HepG2 (cell line): ENCODE data around the gene PHIP. TPM values are rescaled to one million over a fixed set of nuclear protein-coding genes. Genes with fewer than 3 reads are reported as not detected.

Source experiments
- ATAC-seq: fragments of 200-7000 bp; cut with Tn5 transposase; 3 replicates; pipeline ENCODE4 v1.9.1; 2020; ENCODE audit warnings: mild to moderate bottlenecking, moderate library complexity
- BruUV-seq: library from RNA; stranded (reverse); fragments of 400-500 nt; replicated peaks from 2 replicates; lab custom pipeline; 2021; lab: Mats Ljungman, UMichigan
- CTCF ChIA-PET: fragments of 300-600 bp; formaldehyde crosslinking; extraction: SDS; loops from one replicate; lab custom pipeline; 2021; ENCODE audit warnings: low total read pairs, inconsistent platforms, low intra/inter-chr PET ratio; lab: Yijun Ruan, JAX
- POLR2A ChIA-PET: fragments of 350-600 bp; sonication (Branson Sonifier 250); formaldehyde crosslinking; loops from one replicate; lab custom pipeline; 2020; ENCODE audit warnings: antibody characterized with exemption, inconsistent platforms; lab: Yijun Ruan, JAX
- DNase-seq: peaks from one replicate; pipeline ENCODE4 v3.0.0-alpha.2; 2015; ENCODE audit warnings: low spot score
- FAIRE-seq: peaks from 3 replicates; lab custom pipeline; 2011; peaks lifted over from hg19 to GRCh38; lab: Jason Lieb, UNC
- H2AFZ ChIP-seq: one replicate; pipeline ENCODE4 v1.6.1; 2011; ENCODE audit warnings: low read length, inconsistent platforms
- H3K27ac ChIP-seq: fragments of 300-600 bp; 3 replicates; pipeline ENCODE4 v1.8.0; 2011; ENCODE audit warnings: mixed run types, mild to moderate bottlenecking, mixed read lengths, low read length, inconsistent platforms; ENCODE audit not compliant: insufficient read depth; ENCODE audit errors: extremely low read length
- H3K27me3 ChIP-seq, 2 experiments: fragments of 200-600 bp in 1 of 2; 2 replicates in 1 of 2; 3 replicates in 1 of 2; pipeline versions ENCODE4 v1.6.0 to v1.8.0; 2011; ENCODE audit warnings: low read length in 2 of 2, mild to moderate bottlenecking in 2 of 2, moderate library complexity in 2 of 2, inconsistent platforms in 1 of 2; ENCODE audit not compliant: insufficient read depth in 2 of 2, control insufficient read depth in 1 of 2
- H3K36me3 ChIP-seq, 2 experiments: fragments of 200-600 bp in 1 of 2; replicated peaks in 1 of 2; 2 replicates in 1 of 2; 3 replicates in 1 of 2; pipeline versions ENCODE4 v1.5.1 to v1.8.0; 2011; ENCODE audit warnings: low read length in 2 of 2, inconsistent platforms in 1 of 2; ENCODE audit not compliant: insufficient read depth in 2 of 2, control insufficient read depth in 1 of 2
- H3K4me1 ChIP-seq: 2 replicates; pipeline ENCODE4 v1.5.1; 2012; ENCODE audit warnings: low read length, inconsistent platforms; ENCODE audit not compliant: insufficient read depth
- H3K4me2 ChIP-seq: 2 replicates; pipeline ENCODE4 v1.6.0; 2011; ENCODE audit warnings: low read depth, low read length, inconsistent platforms
- H3K4me3 ChIP-seq, 3 experiments: fragments of 200-600 bp in 1 of 3; sonication (generic), shearing (Covaris generic) in 1 of 3; replicated peaks in 1 of 3; 2 replicates each; pipeline ENCODE4 v1.5.1; 2011 to 2016; ENCODE audit warnings: low read length in 3 of 3, inconsistent platforms in 2 of 3, low read depth in 2 of 3, mild to moderate bottlenecking in 2 of 3, control low read depth in 1 of 3, mixed read lengths in 1 of 3; ENCODE audit not compliant: insufficient read depth in 1 of 3
- H3K79me2 ChIP-seq: one replicate; pipeline ENCODE4 v1.6.1; 2011; ENCODE audit warnings: low read length, inconsistent platforms; ENCODE audit not compliant: insufficient read depth
- H3K9ac ChIP-seq: 2 replicates; pipeline ENCODE4 v1.6.0; 2011; ENCODE audit warnings: mild to moderate bottlenecking, low read depth, low read length, inconsistent platforms; ENCODE audit not compliant: insufficient read depth
- H3K9me3 ChIP-seq: 2 replicates; pipeline ENCODE4 v1.5.1; 2012; ENCODE audit warnings: mild to moderate bottlenecking, low read length
- H4K20me1 ChIP-seq: 2 replicates; pipeline ENCODE4 v1.6.0; 2011; ENCODE audit warnings: inconsistent platforms, mild to moderate bottlenecking, low read length, moderate library complexity; ENCODE audit not compliant: insufficient read depth
- AFF4 ChIP-seq: sonication (generic); formaldehyde crosslinking; IDR thresholded peaks from 2 replicates; pipeline ENCODE4 v1.4.0; 2020; ENCODE audit warnings: missing genetic modification reagents
- NFE2L1 ChIP-seq: sonication (generic); formaldehyde crosslinking; IDR thresholded peaks from 2 replicates; pipeline ENCODE4 v1.4.0; 2020; ENCODE audit warnings: missing genetic modification reagents, mild to moderate bottlenecking, borderline replicate concordance
- THAP7 ChIP-seq: sonication (generic); formaldehyde crosslinking; IDR thresholded peaks from 2 replicates; pipeline ENCODE4 v1.8.1; 2023; ENCODE audit warnings: mild to moderate bottlenecking, missing genetic modification reagents
- ZNF577 ChIP-seq: sonication (generic); formaldehyde crosslinking; IDR thresholded peaks from 2 replicates; pipeline ENCODE4 v1.4.0; 2020; ENCODE audit warnings: mild to moderate bottlenecking, low read depth, missing genetic modification reagents, borderline replicate concordance
- ZNF597 ChIP-seq: sonication (generic); formaldehyde crosslinking; IDR thresholded peaks from 2 replicates; pipeline ENCODE4 v1.5.0; 2020; ENCODE audit warnings: missing genetic modification reagents
- ZNF678 ChIP-seq: sonication (generic); formaldehyde crosslinking; IDR thresholded peaks from 2 replicates; pipeline ENCODE4 v1.4.0; 2020; ENCODE audit warnings: mild to moderate bottlenecking, missing genetic modification reagents
- WGBS: methylation state at CpG from one replicate; pipeline ENCODE4 v1.1.6; 2017; ENCODE audit warnings: low lambda C conversion rate; 5-methylcytosine and 5-hydroxymethylcytosine counted together
- in situ Hi-C: cut with HindIII; loops from 2 replicates; pipeline ENCODE4 v1.10.0; 2017; ENCODE audit warnings: low pct_unique_long_range_greater_than_20kb; ENCODE audit not compliant: extremely low pct_ligation_motif_present
- intact Hi-C: fragments of 100-400 bp; cut with micrococcal nuclease; formaldehyde crosslinking; loops from one replicate; pipeline ENCODE4 v1.10.0; 2022; ENCODE audit not compliant: unreplicated experiment
- polyA plus RNA-seq, 8 experiments: library from polyadenylated mRNA; depleted of rRNA in 3 of 8; stranded (reverse) in 7 of 8; unstranded in 1 of 8; fragments of >200 nt; fragmentation: Illumina TruSeq in 4 of 8; extraction: Trizol in 4 of 8; gene quantifications; 2 replicates each; pipeline versions ENCODE4 v1.2.1 to v1.2.3, GENCODE V29; 2011 to 2016; ENCODE audit warnings: low read depth in 4 of 8, missing spikeins in 1 of 8, mixed read lengths in 1 of 8; ENCODE audit not compliant: insufficient read depth in 1 of 8
- total RNA-seq, 5 experiments: library from RNA; depleted of rRNA; stranded (reverse); fragments of >200 nt; fragmentation: Illumina TruSeq; extraction: Trizol; gene quantifications; 2 replicates each; pipeline ENCODE4 v1.2.3, GENCODE V29; 2016; ENCODE audit warnings: low read depth in 1 of 5

The PHIP gene
- total and polyA plus RNA-seq, 2 of the 13 experiments (the other 11 are each of a cell fraction or from before 2014, with no cell fraction given): 6.5 to 23.5 TPM

DNA sequence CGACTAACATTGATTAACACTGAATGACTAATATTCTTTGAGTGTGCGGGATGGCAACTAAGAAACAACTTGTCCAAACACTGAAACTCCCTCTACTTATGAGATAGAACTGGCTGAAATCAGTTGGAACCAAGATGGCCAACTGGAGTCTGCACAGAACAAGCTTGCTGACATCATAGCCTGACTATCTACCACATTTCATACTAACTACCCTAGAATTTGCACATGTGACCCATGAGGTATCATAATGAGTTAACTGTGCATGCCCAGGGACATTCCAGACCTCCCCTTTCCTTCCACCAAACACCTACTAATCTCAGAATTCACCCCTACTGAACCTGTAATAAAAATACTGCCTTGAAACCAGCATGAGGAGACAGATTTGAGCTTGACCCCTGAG, 43.2 kb downstream of the PHIP start (continued):
- TF ChIP-seq NFE2L1 (CRISPR knock-in tag) (no peak), ZNF577 (no peak), THAP7 (CRISPR knock-in tag) (no peak), ZNF597 (CRISPR knock-in tag) (no peak)

GRCh38 chr6:79033279-79033678, 44.8 kb downstream of the PHIP start:
- no TSS peak for BruUV-seq
- no peak overlapping the region for H2AFZ ChIP-seq
- H3K79me2 ChIP-seq: peaks cover 23% of the 10 kb centered on the region
- ChIA-PET CTCF (no interaction called here), POLR2A (no interaction called here)
- TF ChIP-seq AFF4 (CRISPR knock-in tag) (no peak), ZNF678 (CRISPR knock-in tag) (no peak)
- H3K4me1 ChIP-seq: peaks cover 4% of the 10 kb centered on the region
- intact Hi-C loops (loop anchor here (5.0 kb wide), 1 partner anchor 44 kb away; the partner anchor contains the start of gene PHIP), in situ Hi-C loops (no loop called here)
- WGBS: 98% methylated on average over 3 of the region's 3 CpGs
- H4K20me1 ChIP-seq: no peaks in the 10 kb centered on the region
- no peak overlapping the region for H3K4me3 ChIP-seq
- ATAC-seq (no peak), DNase-seq (no peak), FAIRE-seq (no peak)
- H3K27me3 ChIP-seq: no peaks in the 10 kb centered on the region
- H3K9me3 ChIP-seq: no peaks in the 10 kb centered on the region
- no peak overlapping the region for H3K9ac ChIP-seq
- no peak overlapping the region for H3K4me2 ChIP-seq
- H3K36me3 ChIP-seq: peaks cover 9 to 16% of the 10 kb centered on the region in 2 experiments; a peak in 3 of 5 replicates
- H3K27ac ChIP-seq: no peak overlapping the region
